Measurements from ENCODE around the gene ARID1B.

Gene ARID1B

GRCh38 chr6:156866220-156867015, 89.2 kb downstream of the ARID1B start:
- no peak for DNase-seq (ENCODE audit: low spot score)
- in situ Hi-C loops (cut with MboI; ENCODE audit: low sequenced_read_pairs, unreplicated experiment): no loop called here
- TF ChIP-seq CTCF (IDR thresholded peaks at IDR 0.05; ENCODE audit: borderline replicate concordance, control extremely low read depth, extremely low read depth, insufficient read depth, missing control alignments): no peak

GRCh38 chr6:156867121-156867520, 89.9 kb downstream of the ARID1B start:
- in situ Hi-C loops (cut with MboI; ENCODE audit: low sequenced_read_pairs, unreplicated experiment): no loop called here
- no peak for DNase-seq (ENCODE audit: low spot score)
- TF ChIP-seq CTCF (IDR thresholded peaks at IDR 0.05; ENCODE audit: borderline replicate concordance, control extremely low read depth, extremely low read depth, insufficient read depth, missing control alignments): no peak

GRCh38 chr6:156868385-156868784, 91.2 kb downstream of the ARID1B start:
- DNase-seq (ENCODE audit: low spot score): no peak
- in situ Hi-C loops (cut with MboI; ENCODE audit: low sequenced_read_pairs, unreplicated experiment): no loop called here
- no peak for TF ChIP-seq CTCF (IDR thresholded peaks at IDR 0.05; ENCODE audit: borderline replicate concordance, control extremely low read depth, extremely low read depth, insufficient read depth, missing control alignments)

GRCh38 chr6:156869980-156870398, 92.8 kb downstream of the ARID1B start:
- no peak for DNase-seq (ENCODE audit: low spot score)
- in situ Hi-C loops (cut with MboI; ENCODE audit: low sequenced_read_pairs, unreplicated experiment): no loop called here
- no peak for TF ChIP-seq CTCF (IDR thresholded peaks at IDR 0.05; ENCODE audit: borderline replicate concordance, control extremely low read depth, extremely low read depth, insufficient read depth, missing control alignments)

- in situ Hi-C loops (cut with MboI; ENCODE audit: low sequenced_read_pairs, unreplicated experiment): no loop called here
- no peak for DNase-seq (ENCODE audit: low spot score)
- TF ChIP-seq CTCF (IDR thresholded peaks at IDR 0.05; ENCODE audit: borderline replicate concordance, control extremely low read depth, extremely low read depth, insufficient read depth, missing control alignments): no peak
Observed at GRCh38 chr6:156870924-156871539, 93.9 kb downstream of the ARID1B start.

GRCh38 chr6:156872903-156873302, 95.7 kb downstream of the ARID1B start:
- in situ Hi-C loops (cut with MboI; ENCODE audit: low sequenced_read_pairs, unreplicated experiment): no loop called here
- no peak for TF ChIP-seq CTCF (IDR thresholded peaks at IDR 0.05; ENCODE audit: borderline replicate concordance, control extremely low read depth, extremely low read depth, insufficient read depth, missing control alignments)
- no peak for DNase-seq (ENCODE audit: low spot score)
